Kidney (tissue), 14 donors: ENCODE data around the gene OTOS. TPM values are rescaled to one million over a fixed set of nuclear protein-coding genes. Genes with fewer than 3 reads are reported as not detected.

Experiments
- DNase-seq, 5 donors: peaks; one replicate each; pipeline ENCODE4 v3.0.0-alpha.2; 2013 to 2020
- FAIRE-seq: peaks from 2 replicates; lab custom pipeline; 2012; peaks lifted over from hg19 to GRCh38; lab: Jason Lieb, UNC
- H3K27ac ChIP-seq, 2 donors: one replicate each; pipeline ENCODE4 v1.7.0; 2013; ENCODE audit warnings: low read depth in 2 of 2, low read length in 2 of 2, inconsistent platforms in 1 of 2
- H3K27me3 ChIP-seq: one replicate; pipeline ENCODE4 v1.7.1; 2013; ENCODE audit warnings: low read length, inconsistent platforms; ENCODE audit not compliant: control insufficient read depth, insufficient read depth
- H3K36me3 ChIP-seq, 3 donors: one replicate each; pipeline versions ENCODE4 v1.7.0 to v1.7.1; 2013; ENCODE audit warnings: low read length in 3 of 3, control low read depth in 1 of 3, inconsistent platforms in 1 of 3; ENCODE audit not compliant: insufficient read depth in 3 of 3, control insufficient read depth in 2 of 3
- H3K4me1 ChIP-seq, 3 donors: one replicate each; pipeline versions ENCODE4 v1.7.0 to v1.7.1; 2013; ENCODE audit warnings: low read length in 3 of 3, inconsistent platforms in 1 of 3, low read depth in 1 of 3; ENCODE audit not compliant: control insufficient read depth in 2 of 3, insufficient read depth in 2 of 3
- H3K4me3 ChIP-seq, 3 donors: one replicate each; pipeline versions ENCODE4 v1.7.0 to v1.8.1; 2013; ENCODE audit warnings: low read length in 3 of 3, control low read depth in 1 of 3, inconsistent platforms in 1 of 3
- H3K9ac ChIP-seq, 3 donors: one replicate each; pipeline versions ENCODE4 v1.7.0 to v1.7.1; 2013; ENCODE audit warnings: low read length in 3 of 3, control low read depth in 1 of 3, inconsistent platforms in 1 of 3
- H3K9me3 ChIP-seq, 3 donors: one replicate each; pipeline versions ENCODE4 v1.7.0 to v1.7.1; 2013; ENCODE audit warnings: low read length in 3 of 3, control low read depth in 1 of 3, inconsistent platforms in 1 of 3; ENCODE audit not compliant: control insufficient read depth in 2 of 3, insufficient read depth in 1 of 3
- intact Hi-C: fragments of 100-400 bp; cut with DNase I; formaldehyde crosslinking; loops from one replicate; pipeline ENCODE4 v1.11.1; 2022
- polyA plus RNA-seq: library from polyadenylated mRNA; stranded (reverse); fragments of 350-450 nt; fragmentation: Illumina TruSeq; extraction: RNeasy Lipid Tissue Mini Kit (QIAGEN cat#74804); gene quantifications from one replicate; pipeline ENCODE4 v1.2.3, GENCODE V29; 2014; ENCODE audit warnings: low read depth, low replicate concordance; ENCODE audit not compliant: insufficient read depth
- total RNA-seq: library from RNA; stranded (reverse); fragmentation: NEBNext Ultra II Directional; extraction: Animal tissue kit (Norgen Biotek cat#: 25700); gene quantifications from one replicate; pipeline ENCODE4 v1.2.1, GENCODE V29; 2021
- TF ChIP-seq, protein P1 (sequence below): IDR thresholded peaks from 3 replicates; pipeline ENCODE4 v1.5.1; 2012; ENCODE audit warnings: mild to moderate bottlenecking, moderate library complexity, borderline replicate concordance; ENCODE audit not compliant: insufficient read depth; ENCODE audit errors: extremely low read depth
- donor health status: control.
- donor health status: control.
- donor health status: control.
- donor health status: control.
- donor health status: control.
- donor health status: DM: yes; HTN: yes; CAD: no.
- donor health status: Normal renal cell carcinoma (clear cell type).

Gene OTOS
- total and polyA plus RNA-seq, 2 donors from 2014 or later, result 1.5 to 4.6 TPM

DNA sequence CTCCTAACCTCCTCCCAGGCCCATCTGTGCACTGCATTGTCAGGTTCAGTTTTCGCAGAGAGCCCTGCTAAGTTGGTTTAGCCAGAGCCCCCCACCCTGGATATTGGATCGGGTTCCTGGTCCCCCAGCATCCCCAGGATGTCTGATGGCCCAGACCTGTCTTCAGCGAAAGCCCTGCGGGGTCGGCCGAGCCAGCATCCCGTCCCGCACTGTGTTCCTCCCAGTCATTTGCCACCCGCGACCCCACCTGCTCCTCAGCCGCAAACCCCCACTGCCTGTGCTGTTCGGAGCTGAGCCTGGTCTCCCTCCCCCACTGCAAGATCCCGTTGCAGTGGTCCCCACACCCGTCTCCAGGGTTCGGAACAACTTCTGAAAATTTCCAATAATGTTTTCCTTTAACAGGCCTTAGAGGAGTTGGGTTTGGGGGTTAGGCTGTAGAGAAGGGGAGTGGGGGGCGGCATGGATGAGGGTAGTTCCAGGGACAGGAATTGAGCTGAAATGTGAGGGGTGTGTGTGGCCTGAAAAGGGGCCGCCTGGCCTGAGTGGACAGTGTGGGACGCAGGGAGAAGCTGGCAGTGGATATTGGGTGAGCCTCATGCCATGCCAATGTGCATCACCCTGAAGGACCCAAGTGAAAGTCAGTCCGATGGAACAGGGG lies 2.7 kb downstream of the OTOS start:
- no peak for FAIRE-seq

DNA sequence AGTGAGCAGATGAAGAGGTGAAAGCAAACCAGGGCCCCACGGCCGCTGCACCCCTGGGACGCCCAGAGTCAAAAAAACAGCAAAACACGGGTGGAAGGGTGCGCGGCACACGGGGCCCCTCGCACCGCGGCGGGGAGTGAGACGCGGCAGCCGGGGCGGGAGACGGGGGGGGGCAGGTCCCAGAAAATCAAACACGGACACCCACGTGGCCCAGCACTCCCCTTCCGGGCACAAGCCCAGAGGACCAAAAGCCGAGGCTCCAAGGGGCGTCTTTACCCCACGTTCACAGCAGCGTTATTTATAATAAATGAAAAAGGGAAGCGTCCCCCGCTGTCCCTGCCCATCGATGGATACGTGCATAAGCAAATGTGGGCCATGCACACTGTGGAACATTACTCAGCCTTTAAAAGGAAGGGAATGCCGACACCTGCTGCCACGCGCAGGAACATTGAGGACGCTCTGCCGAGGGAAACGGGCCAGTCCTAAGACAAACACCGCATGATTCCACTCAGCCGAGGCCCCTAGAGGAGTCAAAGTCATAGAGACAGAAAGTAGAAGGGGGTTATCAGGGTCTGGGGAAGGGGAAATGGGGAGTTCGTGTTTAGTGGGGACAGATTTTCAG lies 3.7 kb downstream of the OTOS start:
- H3K4me1 ChIP-seq, result peaks cover 0 to 11% (median 8%) of the 10 kb centered on the region in 3 donors
- no peaks in the 10 kb centered on the region for H3K9me3 ChIP-seq
- no peak overlapping the region for H3K27ac ChIP-seq
- TF ChIP-seq, protein P1, sequence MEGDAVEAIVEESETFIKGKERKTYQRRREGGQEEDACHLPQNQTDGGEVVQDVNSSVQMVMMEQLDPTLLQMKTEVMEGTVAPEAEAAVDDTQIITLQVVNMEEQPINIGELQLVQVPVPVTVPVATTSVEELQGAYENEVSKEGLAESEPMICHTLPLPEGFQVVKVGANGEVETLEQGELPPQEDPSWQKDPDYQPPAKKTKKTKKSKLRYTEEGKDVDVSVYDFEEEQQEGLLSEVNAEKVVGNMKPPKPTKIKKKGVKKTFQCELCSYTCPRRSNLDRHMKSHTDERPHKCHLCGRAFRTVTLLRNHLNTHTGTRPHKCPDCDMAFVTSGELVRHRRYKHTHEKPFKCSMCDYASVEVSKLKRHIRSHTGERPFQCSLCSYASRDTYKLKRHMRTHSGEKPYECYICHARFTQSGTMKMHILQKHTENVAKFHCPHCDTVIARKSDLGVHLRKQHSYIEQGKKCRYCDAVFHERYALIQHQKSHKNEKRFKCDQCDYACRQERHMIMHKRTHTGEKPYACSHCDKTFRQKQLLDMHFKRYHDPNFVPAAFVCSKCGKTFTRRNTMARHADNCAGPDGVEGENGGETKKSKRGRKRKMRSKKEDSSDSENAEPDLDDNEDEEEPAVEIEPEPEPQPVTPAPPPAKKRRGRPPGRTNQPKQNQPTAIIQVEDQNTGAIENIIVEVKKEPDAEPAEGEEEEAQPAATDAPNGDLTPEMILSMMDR, result no peak
- FAIRE-seq, result no peak
- H3K9ac ChIP-seq, result peak overlapping the region in 1 of 3 donors; percentile 69
- peaks cover 0 to 10% (median 8%) of the 10 kb centered on the region in 3 donors for H3K36me3 ChIP-seq
- peak overlapping the region; percentile 34 to 85 (median 70) for H3K4me3 ChIP-seq
- no peaks in the 10 kb centered on the region for H3K27me3 ChIP-seq
- no peak for DNase-seq
- intact Hi-C loops, result no loop called here

More for the DNA sequence above, 2.7 kb downstream of the OTOS start:
- H3K27ac ChIP-seq, result no peak overlapping the region
- H3K36me3 ChIP-seq, result peaks cover 0 to 6% (median 5%) of the 10 kb centered on the region in 3 donors
- intact Hi-C loops, result no loop called here
- H3K9me3 ChIP-seq, result no peaks in the 10 kb centered on the region
- TF ChIP-seq, protein P1, result no peak
- no peak overlapping the region for H3K9ac ChIP-seq
- H3K4me3 ChIP-seq, result no peak overlapping the region
- DNase-seq, result peak in 1 of 5 donors; percentile 67
- H3K4me1 ChIP-seq, result peaks cover 0 to 11% (median 8%) of the 10 kb centered on the region in 3 donors
- no peaks in the 10 kb centered on the region for H3K27me3 ChIP-seq

DNA sequence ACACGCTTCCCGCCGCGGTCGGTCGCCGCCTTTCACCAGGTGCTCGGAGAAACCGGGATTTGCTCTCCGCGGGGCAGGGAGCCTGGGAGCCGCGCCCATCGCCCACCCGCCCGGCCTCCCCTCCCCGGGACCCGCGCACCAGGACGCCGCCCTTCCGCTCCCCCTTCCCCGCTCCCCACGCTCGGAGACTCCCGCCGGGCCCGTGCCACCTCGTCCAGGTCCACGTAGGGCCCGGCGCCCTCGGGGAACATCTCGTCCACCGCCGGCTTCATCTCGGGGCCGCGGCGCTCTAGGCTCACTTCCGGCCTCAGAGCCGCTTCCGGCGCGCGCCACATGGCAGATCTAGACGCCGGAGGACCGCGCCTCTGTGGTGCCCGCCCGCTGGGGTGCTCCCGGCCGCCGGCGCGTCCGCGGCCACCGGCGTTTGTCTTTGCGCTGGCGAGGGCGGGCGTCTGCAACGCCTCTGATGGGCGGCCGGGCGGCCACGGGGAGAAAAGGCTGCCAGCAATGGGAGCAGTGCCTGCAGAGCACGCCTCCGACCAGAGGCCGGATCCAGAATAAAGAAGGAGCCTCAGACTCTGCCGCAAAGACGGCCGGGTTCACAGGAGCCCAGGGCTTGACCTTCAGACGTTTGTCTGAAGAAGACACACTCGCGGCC lies 4.3 kb downstream of the OTOS start, which contains the start of gene COPS9:
TSS of gene COPS9 (minus strand) at position 293 of the 658 bp plus-strand sequence. CDS start at position 272, 21 bp downstream.
- no peaks in the 10 kb centered on the region for H3K27me3 ChIP-seq
- H3K27ac ChIP-seq, result peak within 1 kb of the TSS in 1 of 2 donors; percentile 9
- DNase-seq, result peak; percentile 85 to 96 (median 94)
- H3K4me1 ChIP-seq, result peaks cover 0 to 11% (median 8%) of the 10 kb centered on the region in 3 donors
- no peaks in the 10 kb centered on the region for H3K9me3 ChIP-seq
- TF ChIP-seq, protein P1, result no peak
- peak within 1 kb of the TSS; percentile 47 to 85 (median 70) for H3K4me3 ChIP-seq
- peak within 1 kb of the TSS; percentile 11 to 69 (median 64) for H3K9ac ChIP-seq
- no peak for FAIRE-seq
- intact Hi-C loops, result no loop called here
- peaks cover 0 to 14% (median 10%) of the 10 kb centered on the region in 3 donors for H3K36me3 ChIP-seq
